Kasumi-1 (cell line): Measurements from ENCODE around the gene KRTAP8-1.

Experiments used
- DNase-seq, 2 experiments: peaks; one replicate each; lab custom pipeline; 2025; lab: John Stamatoyannopoulos, UW

The KRTAP8-1 gene, protein sequence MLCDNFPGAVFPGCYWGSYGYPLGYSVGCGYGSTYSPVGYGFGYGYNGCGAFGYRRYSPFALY

DNA sequence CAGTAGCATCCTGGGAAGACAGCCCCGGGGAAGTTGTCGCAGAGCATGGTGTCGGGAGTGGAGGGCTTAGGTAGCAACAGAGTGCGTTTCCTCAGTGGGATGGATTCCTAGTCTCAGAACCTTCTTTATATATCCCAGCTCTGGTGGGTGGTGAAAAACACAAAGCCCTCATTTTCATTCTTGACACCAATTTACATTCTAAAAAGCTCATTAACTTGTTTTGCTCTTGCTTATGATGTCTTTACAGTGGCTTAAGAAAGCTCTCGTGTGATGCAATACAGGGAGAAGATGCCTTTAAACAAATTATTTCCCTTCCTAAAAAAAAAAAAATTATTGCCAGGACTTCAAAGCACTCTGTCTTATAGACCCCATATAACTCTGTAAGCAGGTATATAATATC, at the start of gene KRTAP8-1:
Gene KRTAP8-1 (minus strand): TSS at position 101 of the 400 bp plus-strand sequence. CDS start 54 bp downstream, at position 47.
- no peak for DNase-seq

DNA sequence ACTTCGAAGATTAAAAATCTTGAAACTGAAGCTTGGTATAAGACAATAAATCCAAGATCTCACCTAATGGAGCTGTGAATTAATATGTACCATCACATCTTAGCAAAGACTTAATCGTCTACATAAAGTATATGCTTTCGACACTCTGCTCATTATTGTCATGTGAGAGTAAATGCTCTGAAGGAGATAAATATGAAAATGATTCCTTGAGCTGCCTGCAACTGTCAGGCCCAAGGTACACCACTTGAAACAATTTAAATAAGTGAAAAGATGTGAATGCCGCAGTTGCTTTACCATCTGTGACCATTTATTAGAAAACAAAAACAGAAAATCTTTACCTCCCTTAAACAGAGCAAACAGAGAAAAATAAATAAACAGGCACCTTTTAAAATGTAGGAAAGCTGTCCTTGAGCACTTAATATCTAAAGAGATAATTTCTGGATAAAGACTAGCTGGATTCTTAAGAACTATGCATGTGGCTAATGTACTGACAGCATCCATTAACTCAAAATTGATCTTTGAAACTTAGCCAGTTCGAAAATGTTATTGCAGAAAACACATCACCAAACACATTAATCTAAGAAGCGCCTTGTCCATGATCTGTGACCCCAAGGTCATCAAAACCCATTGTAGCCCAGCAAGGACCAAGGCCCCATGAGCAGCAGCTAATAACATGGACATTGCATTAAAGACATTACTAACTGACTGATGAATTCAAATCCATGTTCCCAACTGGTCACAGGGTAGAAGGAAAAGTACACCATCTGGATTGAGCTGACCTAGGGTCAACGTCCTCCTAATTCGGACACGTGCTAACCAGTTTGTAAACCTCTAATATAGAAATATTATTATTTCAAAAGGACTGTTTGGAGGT, 34.8 kb upstream of the KRTAP8-1 start:
- no peak for DNase-seq

DNA sequence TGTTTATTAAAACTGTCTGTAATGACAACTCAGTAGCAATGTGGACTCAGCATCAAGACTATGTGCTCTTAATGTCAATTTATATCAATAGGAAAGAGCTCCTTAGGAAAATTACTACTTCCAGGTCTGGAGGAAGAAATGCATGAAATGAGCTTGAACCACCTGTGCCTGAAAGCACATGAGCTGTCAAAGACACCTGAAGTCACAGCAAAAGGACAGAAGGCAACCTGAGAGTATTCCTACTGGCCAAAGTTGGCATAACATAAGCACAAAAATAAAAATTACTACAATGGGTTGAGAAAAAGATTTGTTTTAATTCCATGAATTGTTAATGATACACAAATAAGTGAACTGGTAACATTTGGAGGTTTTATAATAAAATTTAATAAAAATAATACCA, 29.9 kb upstream of the KRTAP8-1 start:
- DNase-seq: no peak

DNA sequence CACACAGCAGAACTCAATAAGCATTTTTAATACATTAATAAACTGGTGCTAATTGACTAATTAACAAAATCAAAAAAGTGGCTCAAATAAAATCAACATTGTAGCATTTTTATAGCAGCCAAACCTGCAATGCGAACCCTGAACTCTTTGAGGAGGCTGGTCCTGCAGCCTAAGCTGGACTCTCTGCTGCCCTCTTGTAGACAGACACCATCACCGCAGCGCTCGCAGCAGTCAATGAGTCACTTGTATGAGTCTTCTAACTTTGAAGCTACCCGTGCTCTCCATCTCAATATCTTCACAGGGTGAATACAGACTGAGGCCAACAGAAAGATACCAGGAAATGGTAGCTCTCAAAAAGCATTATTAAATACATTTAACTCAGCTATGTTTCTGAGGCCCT, 26.2 kb upstream of the KRTAP8-1 start:
- peak; percentile 55 to 67 for DNase-seq

DNA sequence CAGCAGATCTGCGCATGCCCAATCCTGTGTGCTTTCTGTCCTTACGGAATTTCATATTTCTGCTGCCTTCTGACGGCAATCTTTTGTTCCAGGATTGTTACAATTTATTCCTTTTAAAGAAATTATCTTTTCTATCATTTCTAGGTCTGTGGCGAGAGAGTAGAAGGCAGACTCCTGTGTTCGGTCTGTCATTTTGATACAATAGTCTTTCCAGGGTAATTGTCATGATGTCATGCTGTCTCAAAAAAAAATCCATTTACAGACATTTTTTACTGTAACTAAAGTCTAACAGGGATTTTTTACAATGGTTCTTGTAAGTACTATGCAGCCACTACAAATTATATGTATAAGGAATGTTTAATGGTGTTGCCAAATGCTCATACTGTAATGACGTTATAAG, 25.5 kb upstream of the KRTAP8-1 start:
- DNase-seq: no peak

DNA sequence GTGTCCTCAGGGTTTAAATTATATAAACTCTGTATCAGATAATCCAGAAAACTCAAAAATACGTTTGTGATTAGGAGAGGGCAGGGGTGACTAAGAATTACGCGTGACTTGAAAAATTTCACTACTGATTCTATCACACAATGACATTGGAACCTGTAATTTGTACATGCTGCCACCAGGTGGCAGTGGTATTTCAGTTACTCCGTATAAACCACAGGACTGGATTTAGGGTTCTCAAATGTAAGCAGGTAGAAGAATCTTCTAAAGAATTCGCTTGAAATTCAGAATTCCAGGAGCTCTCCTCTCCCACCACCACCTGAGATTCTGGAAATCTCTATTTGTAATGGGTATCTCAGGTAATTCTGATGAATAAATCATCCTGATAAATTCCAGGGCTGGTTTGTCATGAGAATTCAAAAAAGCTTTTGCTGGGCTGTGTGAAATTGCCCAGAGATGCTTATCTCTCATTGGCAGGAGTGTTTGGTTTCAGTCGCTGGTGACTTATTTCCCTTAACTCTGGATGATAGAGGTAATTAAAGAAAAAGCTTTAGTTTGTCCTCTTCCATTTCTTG, 18.2 kb upstream of the KRTAP8-1 start:
- DNase-seq: peak; percentile 38 to 49

DNA sequence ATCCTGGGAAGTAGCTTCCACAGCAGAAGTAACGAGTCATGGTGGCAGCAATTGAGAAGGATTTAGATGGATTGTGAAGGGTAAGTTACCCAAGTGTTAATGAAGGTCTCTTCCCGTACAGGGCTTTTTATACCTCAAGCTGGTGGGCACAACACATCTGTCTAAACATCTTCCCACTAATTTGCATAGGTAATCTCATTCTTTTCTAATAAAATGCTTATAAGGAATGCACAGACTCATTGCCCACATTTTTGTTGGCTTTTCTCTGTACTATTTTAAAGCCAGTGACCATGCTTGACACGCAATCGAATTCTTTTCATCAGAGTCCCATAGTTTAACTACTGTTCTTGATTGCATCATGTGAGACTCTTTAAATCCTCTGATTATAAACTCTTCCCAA, 16.6 kb upstream of the KRTAP8-1 start, which contains the start of gene KRTAP7-1:
Gene KRTAP7-1 (minus strand): TSS at position 101 of the 400 bp plus-strand sequence. CDS start 61 bp downstream, at position 40.
- no peak for DNase-seq

DNA sequence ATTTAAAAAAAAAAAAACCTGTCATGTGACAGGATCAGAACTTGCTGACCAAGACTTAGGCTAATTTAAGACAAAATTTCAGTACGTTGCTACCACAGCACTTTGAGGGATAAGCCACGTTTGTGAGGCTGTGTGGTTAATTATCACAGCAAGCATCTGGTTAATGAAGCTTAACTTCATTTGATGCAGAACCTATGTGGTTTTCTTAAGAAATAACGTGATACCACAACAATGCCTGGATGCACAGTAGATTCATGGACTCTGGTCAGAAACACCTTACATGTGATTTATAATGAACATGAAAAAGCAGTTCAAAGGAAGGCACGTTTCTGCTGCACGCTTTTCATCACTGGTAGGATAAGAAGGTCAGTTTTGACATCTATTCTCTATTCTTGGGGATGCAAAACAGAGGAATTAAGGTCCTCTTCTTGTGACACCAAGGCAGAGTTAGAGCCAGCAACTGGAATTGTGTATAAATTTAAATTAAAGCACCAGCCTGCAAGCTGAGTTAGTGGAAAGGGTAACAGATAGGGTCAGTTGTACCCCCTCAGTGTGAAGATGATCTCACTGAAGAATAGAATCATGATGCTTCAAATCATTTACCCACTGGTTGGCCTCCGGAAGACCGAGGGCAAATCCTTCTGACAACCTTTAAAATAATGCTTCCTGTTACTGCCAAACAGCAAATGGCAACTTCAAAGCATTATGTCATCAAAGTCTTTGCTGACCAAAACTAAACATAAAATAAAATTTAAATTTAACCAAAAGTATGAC, 6.0 kb upstream of the KRTAP8-1 start:
- DNase-seq: no peak

DNA sequence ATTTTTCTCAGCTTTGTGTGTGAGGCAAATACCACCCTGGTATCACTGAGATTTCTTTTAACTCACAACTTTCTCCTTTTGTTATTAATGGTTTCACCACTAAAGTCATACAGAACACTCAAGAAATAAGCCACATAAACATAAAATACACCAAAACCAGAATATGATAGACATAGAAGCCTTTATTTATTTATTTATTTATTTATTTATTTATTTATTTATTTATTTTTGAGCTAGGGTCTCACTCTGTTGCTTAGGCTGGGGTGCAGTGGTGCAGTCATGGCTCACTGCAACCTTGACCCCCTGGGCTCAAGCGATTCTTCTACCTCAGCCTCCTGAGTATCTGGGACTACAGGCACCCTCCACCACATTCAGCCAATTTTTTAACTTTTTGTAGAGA, 12.5 kb downstream of the KRTAP8-1 start:
- DNase-seq: no peak

DNA sequence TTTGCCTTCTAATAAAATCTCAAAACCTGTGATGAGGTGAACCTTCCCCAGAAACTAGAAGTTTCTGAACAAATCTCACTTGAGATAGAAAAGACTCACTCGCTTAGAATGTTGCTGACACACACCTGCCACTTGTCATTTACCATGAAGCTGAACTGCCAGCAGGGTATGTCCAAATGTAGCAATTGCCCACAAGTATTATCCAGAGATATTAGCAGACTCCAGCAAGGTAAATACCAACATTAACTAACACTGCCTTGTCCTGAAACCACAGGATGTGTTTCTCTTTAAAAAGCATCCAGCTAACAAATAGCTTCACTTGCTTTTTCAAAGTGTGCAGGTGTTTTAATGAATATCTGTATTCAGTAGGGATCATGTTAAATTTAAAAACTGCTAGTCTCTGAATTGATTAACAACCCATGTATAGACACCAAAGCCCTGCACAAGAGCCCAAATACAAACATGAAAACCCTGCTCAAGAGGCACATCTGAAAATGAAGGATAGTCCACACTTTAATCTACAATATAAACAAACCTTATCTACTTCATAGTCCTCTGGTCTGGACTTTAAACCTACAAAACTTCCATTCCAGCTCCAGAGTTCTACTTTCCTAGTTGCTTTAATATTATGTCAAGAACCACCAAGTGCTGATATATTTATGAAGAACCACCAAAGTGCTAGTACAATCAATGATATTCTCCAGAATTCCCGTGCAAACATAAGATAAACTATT, 19.3 kb downstream of the KRTAP8-1 start:
- no peak for DNase-seq

DNA sequence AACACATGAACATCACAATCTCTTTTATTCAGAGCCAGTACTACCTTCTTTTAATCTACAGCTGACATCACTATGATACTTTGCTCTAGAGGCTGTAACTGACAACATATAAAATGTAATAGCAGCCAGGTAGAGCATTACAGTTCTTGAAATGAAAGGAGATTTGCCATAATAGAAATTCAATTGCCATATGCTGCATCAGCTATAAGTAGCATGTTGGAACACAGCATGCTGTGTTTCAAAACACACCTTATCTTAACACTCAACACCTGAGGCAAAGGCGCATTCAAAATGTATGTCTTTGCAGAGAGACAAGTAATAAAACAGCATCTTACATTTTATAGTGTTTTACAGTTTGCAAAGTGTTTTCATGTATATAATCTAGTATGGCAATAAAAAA, 33.8 kb downstream of the KRTAP8-1 start:
- DNase-seq: no peak

DNA sequence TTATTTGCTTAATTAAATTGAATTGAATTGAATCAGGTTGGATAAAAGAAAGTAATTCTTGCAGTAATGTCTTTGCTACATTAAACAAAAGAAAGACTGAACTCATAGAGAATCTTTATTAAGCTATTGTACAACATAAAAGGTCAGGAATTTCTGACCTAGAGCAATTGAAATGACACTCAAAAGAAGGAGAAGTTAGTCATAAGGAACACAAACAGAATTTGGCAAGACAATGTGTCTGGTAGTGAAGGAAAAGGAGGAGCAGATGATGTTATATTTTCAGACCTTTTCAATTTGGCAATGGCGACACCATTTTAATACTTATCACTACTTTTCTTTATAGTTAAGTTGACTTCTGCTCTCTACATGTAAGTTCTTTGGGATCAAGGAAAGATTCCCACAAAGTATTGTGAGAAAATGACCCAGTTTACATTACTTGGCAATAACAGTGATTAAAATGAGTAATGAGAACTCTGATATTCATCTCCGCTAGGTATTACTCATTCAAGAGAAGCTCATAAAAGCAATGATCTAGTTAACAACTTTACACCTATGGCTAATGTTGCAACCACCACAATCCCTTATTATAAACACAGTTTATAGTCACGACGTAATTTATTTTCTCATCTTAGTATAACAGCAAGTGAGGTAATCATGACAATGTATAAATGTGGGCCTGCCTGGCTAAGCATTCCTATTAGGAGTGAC, 43.2 kb downstream of the KRTAP8-1 start:
- no peak for DNase-seq
